ENCODE measurements around the gene ATP2B2.

The ATP2B2 gene

GRCh38 chr3:10423171-10423882 lies 82.1 kb downstream of the ATP2B2 start:
- no peak for DNase-seq

- no peak for DNase-seq
Measured at GRCh38 chr3:10421996-10422395, 83.4 kb downstream of the ATP2B2 start.

DNA sequence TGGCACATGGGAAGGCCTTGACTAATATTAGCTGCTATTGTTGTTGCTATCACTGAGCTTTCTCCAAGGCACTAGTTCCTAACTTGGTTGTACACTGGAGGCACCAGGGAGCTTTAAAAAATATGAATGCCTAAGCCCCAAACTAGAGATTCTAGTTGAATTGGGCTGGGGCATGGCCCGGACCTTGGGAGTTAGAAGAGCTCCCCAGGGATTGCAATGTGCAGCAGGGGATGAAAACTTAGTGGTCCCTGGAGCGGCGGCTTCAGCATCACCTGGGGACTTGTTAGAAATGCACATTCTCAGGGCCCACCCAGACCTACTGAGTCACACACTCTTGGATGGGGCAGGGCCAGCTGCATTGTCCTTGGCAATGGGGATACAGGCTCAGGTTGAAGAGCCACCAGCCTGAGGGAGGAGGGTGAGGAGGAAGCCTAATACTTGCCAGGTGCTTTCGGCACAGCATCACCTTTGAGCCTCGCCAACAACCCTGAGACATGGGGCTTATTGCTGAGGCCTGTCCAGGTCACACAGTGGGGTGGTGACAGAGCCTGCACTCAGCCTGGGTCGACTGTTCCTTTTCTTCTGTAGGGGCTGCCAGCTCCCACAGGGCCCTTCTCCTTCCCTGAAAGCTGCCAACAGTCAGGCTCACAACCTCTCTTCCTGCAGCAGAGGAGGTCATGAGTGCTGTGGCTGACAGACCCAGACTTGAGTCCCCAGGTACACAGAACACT lies 84.5 kb downstream of the ATP2B2 start:
- DNase-seq: no peak

DNA sequence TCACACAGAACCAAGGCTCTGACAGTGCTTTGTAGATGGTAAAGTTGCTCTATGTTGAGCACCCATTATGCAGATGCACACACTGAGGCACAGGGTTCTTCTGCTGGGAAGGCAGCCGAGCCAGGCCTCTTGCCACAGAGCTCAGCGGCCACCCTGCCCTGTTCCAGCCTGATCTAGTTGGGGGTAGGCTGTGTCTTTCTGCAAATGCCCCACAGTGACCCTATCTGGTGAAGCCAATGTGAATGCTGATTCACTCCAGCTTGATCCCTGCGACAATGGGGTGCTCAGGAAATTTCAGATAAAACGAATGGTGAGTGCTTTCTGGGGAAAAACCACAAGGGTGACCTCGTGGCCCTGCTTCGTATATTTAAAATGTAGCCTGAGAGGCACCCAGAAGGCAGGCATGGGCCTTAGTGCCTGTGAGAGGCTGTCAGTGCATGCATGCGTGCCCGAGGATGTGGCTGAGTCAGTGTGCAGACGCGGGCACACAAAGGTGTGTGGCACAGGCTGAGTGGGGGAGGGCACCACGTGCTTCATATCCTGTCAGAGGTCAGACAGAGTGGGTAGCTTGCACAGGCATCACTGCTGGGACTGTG lies 85.7 kb downstream of the ATP2B2 start:
- no peak for DNase-seq

DNA sequence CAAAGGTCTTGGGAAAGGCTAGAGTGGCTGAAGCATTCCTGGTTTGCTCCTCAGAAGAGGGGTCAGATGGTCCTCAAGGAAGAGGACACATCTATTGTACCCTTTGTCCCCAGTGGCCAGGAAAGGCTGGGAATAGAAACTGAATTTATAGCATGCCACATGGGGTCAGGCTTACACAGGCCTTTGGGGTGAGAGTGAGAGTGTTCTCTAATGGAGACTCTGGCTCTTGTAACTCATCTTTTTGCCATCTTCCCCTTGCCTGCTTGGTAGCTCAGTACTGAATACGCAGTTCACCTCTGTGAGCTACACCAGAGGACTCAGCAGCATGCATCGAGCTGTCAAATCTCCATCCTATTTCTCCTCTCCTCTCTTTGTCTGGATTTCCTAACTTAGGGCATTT lies 87.5 kb downstream of the ATP2B2 start:
- DNase-seq: peak; percentile 32

DNA sequence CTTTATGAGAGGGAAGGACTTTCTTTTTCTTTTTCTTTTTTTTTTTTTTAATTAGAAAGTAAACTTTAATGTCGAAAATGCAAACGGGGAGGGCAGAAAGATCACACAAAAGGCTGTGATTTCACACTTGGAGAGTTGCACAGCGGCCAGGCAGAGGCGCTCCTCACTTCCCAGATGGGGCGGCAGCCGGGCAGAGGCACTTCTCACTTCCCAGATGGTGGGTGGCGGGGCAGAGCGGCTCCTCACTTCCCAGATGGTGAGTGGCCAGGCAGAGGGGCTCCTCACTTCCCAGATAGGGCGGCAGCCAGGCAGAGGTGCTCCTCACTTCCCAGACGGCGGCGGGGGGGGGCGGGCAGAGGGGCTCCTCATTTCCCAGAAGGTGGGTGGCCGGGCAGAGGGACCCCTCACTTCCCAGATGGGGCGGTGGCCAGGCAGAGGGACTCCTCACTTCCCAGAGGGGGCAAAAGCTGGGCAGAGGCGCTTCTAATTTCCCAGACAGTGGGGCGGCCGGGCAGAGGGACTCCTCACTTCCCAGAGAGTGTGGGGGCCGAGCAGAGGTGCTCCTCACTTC lies 88.6 kb downstream of the ATP2B2 start:
- DNase-seq: no peak

DNA sequence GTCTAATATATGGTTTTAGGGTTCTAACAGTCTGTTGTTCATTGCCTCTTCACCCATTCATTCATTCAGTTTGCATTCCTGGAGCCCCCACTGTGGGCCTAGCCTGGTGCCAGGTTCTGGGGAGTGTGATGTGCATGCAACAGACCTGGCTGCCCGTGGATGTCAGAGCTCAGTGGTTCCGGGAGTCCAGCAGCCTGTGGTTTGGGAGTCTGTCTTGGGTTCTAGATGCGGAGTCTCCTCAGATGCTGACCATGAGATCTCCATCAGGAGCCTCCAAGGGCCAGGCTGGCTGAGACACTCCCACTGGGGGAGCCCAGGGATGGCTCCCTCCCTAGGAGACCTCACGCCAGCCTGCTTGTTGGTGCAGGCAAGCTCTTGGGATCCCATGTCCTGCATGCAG lies 92.3 kb downstream of the ATP2B2 start:
- DNase-seq: no peak

- DNase-seq: no peak
Measured at GRCh38 chr3:10411598-10412332, 93.6 kb downstream of the ATP2B2 start.

DNA sequence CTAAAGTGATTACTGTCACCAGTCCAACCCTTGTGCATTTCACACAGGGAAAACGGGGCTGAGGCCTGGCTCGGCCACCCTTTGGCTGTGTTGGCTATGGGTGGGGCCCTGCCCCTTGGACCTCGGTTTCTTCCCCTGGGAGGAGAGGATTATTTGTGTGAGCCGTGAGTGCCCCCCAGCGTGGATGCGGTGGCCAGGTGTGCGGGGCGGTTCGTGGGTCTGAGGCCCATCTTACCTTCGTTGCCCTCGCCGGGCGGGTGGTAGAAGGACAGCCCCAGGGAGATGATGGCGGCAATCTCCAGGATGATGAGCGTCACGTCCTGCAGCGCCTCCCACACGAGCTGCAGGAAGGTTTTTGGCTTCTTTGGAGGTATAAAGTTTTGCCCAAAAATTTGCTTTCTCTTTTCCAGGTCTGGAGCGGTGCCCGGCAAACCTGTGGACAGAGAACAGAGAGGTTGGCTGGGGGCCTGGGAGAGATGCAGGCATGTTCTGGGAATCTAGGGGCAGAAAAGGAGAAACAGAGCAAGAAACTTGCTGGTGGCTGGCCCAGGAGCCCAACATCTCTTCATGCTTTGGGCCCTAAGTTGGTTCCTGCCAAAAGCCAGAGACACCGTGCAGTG lies 94.9 kb downstream of the ATP2B2 start:
- no peak for DNase-seq

DNA sequence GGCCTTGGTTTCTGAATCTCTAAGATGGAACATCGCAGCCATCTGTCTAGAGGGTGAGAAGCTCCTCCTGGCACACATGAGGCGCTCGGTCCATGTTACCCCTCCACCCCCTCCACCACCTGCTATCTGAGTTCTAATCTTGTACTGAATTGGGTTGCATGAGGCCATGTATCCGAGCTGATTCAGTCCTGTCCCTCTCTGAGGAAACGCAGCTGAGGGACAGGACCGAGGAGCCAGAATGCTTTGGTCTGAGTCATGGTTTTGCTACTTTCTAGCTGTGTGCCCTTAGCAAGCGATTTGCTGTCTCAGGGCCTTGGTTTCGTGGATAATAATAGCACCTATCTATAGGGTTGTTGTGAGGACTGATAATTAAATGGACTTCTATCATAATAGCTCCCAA lies 96.7 kb downstream of the ATP2B2 start:
- DNase-seq: no peak

- DNase-seq: no peak
Measured at GRCh38 chr3:10407361-10407760, 98.0 kb downstream of the ATP2B2 start.

DNA sequence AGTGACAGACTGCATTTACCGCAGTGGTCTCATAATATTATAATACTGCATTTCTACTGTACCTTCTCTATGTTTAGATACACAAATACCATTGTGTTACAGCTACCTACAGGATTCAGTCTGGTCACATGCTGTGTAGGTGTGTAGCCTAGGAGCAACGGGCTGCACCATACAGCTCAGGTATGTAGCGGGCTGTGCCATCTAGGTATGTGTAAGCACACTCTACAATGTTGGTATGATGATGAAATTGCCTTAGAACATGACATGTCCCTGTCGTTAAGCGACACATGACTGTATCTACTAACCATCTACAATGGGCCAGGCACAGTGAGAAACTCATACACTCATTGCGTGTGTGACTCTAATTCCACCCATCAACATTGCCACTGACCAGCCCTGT lies 99.0 kb downstream of the ATP2B2 start:
- no peak for DNase-seq

GRCh38 chr3:10405816-10406215 lies 99.6 kb downstream of the ATP2B2 start:
- DNase-seq: no peak

DNA sequence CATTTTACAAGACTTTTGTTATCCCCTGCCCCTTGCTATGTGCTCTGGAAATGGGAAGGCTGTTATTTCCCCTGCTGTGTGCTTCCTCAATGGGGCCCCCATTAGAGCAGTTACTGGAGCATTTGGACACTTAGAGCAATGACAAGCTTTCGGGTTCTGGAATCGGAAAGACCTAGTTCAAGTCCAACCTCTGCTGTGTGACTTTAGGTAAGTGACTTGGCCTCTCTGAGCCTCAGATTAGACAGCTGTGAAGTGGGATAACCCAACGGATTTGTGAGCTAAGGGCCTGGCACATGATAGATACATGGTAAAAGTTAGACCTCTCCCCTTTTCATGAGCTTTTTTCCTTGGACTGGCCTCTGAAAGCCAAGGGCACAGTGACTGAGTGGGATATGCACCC lies 100.5 kb downstream of the ATP2B2 start:
- DNase-seq: no peak

DNA sequence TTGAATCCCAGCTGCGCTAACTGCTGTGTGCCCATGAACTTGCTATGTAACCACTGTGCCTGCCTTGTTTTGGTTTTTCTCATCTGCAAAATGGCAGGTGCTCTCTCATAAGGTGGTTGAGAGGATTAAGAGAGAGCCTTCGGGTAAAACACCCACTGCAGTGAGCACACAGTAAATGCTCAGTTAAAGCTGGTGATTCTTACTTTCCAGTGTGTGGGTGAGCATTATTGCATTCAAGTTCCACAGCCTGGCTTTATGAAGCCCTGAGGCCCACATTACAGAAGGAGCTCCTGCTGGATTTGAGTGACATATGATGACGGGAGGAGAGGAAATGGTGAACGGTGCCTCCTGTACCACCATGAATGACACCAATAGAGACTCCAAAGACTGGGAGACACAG lies 101.0 kb downstream of the ATP2B2 start:
- DNase-seq: no peak

GRCh38 chr3:10401990-10402761 lies 103.2 kb downstream of the ATP2B2 start:
- DNase-seq: no peak

- DNase-seq: no peak
Measured at GRCh38 chr3:10400749-10401495, 104.5 kb downstream of the ATP2B2 start.

DNA sequence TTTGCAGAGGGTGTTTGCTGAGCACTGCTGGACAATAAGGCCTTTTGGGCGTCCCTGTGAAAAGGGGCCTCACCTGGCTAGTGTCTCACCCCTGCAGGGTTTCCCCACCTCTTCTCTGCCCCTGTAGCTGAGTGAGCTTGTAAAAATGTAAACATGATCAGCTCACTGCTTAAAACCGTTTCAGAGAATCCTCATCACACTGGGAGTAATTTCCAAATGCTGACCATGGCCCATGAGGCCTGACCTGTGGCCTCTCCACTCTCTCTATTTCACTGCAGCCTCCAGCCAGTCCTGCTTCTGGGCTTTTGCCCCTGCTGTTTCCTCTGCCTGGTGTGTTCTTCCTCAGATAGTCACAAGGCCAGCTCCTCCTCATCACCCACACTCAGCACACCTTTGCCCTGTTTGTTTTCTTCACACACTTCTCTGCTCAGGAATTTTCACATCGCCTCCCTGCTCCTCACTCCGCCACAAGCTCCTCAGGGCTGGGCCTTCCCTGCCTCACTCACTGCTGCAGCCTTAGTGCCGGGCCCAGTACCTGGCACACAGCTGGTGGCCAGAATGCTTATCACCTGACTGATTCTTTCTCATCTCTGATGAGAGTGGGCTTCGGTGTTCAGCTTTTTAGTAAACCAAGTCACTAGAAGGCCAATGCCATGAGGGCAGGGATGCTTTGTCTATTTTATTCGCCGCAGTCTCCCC lies 105.2 kb downstream of the ATP2B2 start:
- no peak for DNase-seq

- DNase-seq: no peak
Measured at GRCh38 chr3:10399634-10400033, 105.8 kb downstream of the ATP2B2 start.

GRCh38 chr3:10398341-10398740 lies 107.0 kb downstream of the ATP2B2 start:
- no peak for DNase-seq

- no peak for DNase-seq
Measured at GRCh38 chr3:10397879-10398278, 107.5 kb downstream of the ATP2B2 start.

Data from fibroblast of skin of right quadriceps (primary cell).